HepG2 (cell line): ENCODE measurements around the gene FKBP1B. TPM values are rescaled to one million over a fixed set of nuclear protein-coding genes. Genes with fewer than 3 reads are reported as not detected.

Experiments used
- polyA plus RNA-seq, 8 experiments: library from polyadenylated mRNA; depleted of rRNA in 3 of 8; stranded (reverse) in 7 of 8; unstranded in 1 of 8; fragments of >200 nt; fragmentation: Illumina TruSeq in 4 of 8; extraction: Trizol in 4 of 8; gene quantifications; 2 replicates each; pipeline versions ENCODE4 v1.2.1 to v1.2.3, GENCODE V29; 2011 to 2016; ENCODE audit warnings: low read depth in 4 of 8, missing spikeins in 1 of 8, mixed read lengths in 1 of 8; ENCODE audit not compliant: insufficient read depth in 1 of 8
- small RNA-seq, 3 experiments: library from RNA; depleted of rRNA; stranded (forward); fragments of <200 nt; gene quantifications; one replicate each; pipeline ENCODE3, GENCODE V24; 2012; ENCODE audit warnings: low read depth in 2 of 3, low replicate concordance in 1 of 3; ENCODE audit not compliant: insufficient read length in 3 of 3, insufficient read depth in 2 of 3
- total RNA-seq, 5 experiments: library from RNA; depleted of rRNA; stranded (reverse); fragments of >200 nt; fragmentation: Illumina TruSeq; extraction: Trizol; gene quantifications; 2 replicates each; pipeline ENCODE4 v1.2.3, GENCODE V29; 2016; ENCODE audit warnings: low read depth in 1 of 5

FKBP1B gene
- total and polyA plus RNA-seq, 2 of the 13 experiments (the other 11 are each of a cell fraction or from before 2014, with no cell fraction given) = 35.2 to 96.3 TPM

Small RNA genes within 50 kb of the gene (small RNA-seq; reads per million reads assigned to genes)
- gene RNU6-370P = 0 reads per million in 3 experiments

Other genes with a start within 250 kb of the FKBP1B start
- gene ATAD2B, start 122.6 kb upstream of the FKBP1B start, total RNA-seq (2016; rRNA removed; fragmentation: Illumina TruSeq; extraction: Trizol) = 22.2 and 22.4 TPM in 2 replicates
- 4.3 and 5.3 TPM in 2 replicates for gene ATAD2B, start 122.6 kb upstream of the FKBP1B start, polyA plus RNA-seq (2011; rRNA removed)
- gene UBXN2A, start 109.3 kb upstream of the FKBP1B start, total RNA-seq (2016; rRNA removed; fragmentation: Illumina TruSeq; extraction: Trizol) = 20.9 and 29.6 TPM in 2 replicates
- gene UBXN2A, start 109.3 kb upstream of the FKBP1B start, polyA plus RNA-seq (2011; rRNA removed) = 6.8 and 8.3 TPM in 2 replicates
- gene MFSD2B, start 39.7 kb upstream of the FKBP1B start, total RNA-seq (2016; rRNA removed; fragmentation: Illumina TruSeq; extraction: Trizol) = 0.48 and 0.93 TPM in 2 replicates
- 0.07 and 0.21 TPM in 2 replicates for gene MFSD2B, start 39.7 kb upstream of the FKBP1B start, polyA plus RNA-seq (2011; rRNA removed)
- gene WDCP, start 2.4 kb upstream of the FKBP1B start, total RNA-seq (2016; rRNA removed; fragmentation: Illumina TruSeq; extraction: Trizol) = 22.6 and 39.4 TPM in 2 replicates
- gene WDCP, start 2.4 kb upstream of the FKBP1B start, polyA plus RNA-seq (2011; rRNA removed) = 17.4 and 20.6 TPM in 2 replicates
- gene SF3B6, start 26.6 kb downstream of the FKBP1B start, total RNA-seq (2016; rRNA removed; fragmentation: Illumina TruSeq; extraction: Trizol) = 182 and 254 TPM in 2 replicates
- gene SF3B6, start 26.6 kb downstream of the FKBP1B start, polyA plus RNA-seq (2011; rRNA removed) = 140 and 177 TPM in 2 replicates
- gene TP53I3, start 35.1 kb downstream of the FKBP1B start, total RNA-seq (2016; rRNA removed; fragmentation: Illumina TruSeq; extraction: Trizol) = 44.1 and 48.2 TPM in 2 replicates
- gene TP53I3, start 35.1 kb downstream of the FKBP1B start, polyA plus RNA-seq (2011; rRNA removed) = 24.6 and 25.0 TPM in 2 replicates
- 0.20 TPM in 1 of 2 replicates, not detected in the other for gene PFN4, start 73.6 kb downstream of the FKBP1B start, total RNA-seq (2016; rRNA removed; fragmentation: Illumina TruSeq; extraction: Trizol)
- gene PFN4, start 73.6 kb downstream of the FKBP1B start, polyA plus RNA-seq (2011; rRNA removed) = 0.12 TPM in 1 of 2 replicates, not detected in the other
- 0.45 and 1.1 TPM in 2 replicates for gene FAM228B, start 73.7 kb downstream of the FKBP1B start, total RNA-seq (2016; rRNA removed; fragmentation: Illumina TruSeq; extraction: Trizol)
- 0.79 and 0.99 TPM in 2 replicates for gene FAM228B, start 73.7 kb downstream of the FKBP1B start, polyA plus RNA-seq (2011; rRNA removed)
- not detected in 2 replicates for gene FAM228A, start 125.3 kb downstream of the FKBP1B start, total RNA-seq (2016; rRNA removed; fragmentation: Illumina TruSeq; extraction: Trizol)
- not detected in 2 replicates for gene FAM228A, start 125.3 kb downstream of the FKBP1B start, polyA plus RNA-seq (2011; rRNA removed)